NCI-H345 (cell line): ENCODE results near the gene FOLR2.

ENCODE experiments used
- DNase-seq: peaks from one replicate; lab custom pipeline; 2025; lab: John Stamatoyannopoulos, UW

FOLR2 gene

GRCh38 chr11:72267956-72268617 lies 51.5 kb downstream of the FOLR2 start:
- no peak for DNase-seq
